ENCODE measurements around the gene RAB3GAP1. TPM values are rescaled to one million over a fixed set of nuclear protein-coding genes. Genes with fewer than 3 reads are reported as not detected.
"Not testable (repeated sequence)": the region's sequence is repeated elsewhere in the genome, so short reads cannot be mapped to it uniquely, and the experiment has no call there.

The RAB3GAP1 gene
- total RNA-seq, 1 experiment from 2014 or later = 38.9 TPM

GRCh38 chr2:135023886-135024485 lies 28.1 kb upstream of the RAB3GAP1 start:
- intact Hi-C loops (cut with micrococcal nuclease; ENCODE audit: unreplicated experiment) = no loop called here
- Histone ChIP-seq H3K36me3 (ENCODE audit: insufficient read depth, low read length, poor library complexity, severe bottlenecking) (no peaks in the 10 kb centered on the region), H3K4me3 (ENCODE audit: low read depth, low read length, poor library complexity, severe bottlenecking) (no peak overlapping the region), H3K27me3 (replicated peaks; ENCODE audit: insufficient read depth, low read depth, low read length, poor library complexity) (no peaks in the 10 kb centered on the region), H3K9me3 (ENCODE audit: low read depth, low read length, poor library complexity, severe bottlenecking) (no peaks in the 10 kb centered on the region), H3K27ac (ENCODE audit: low read depth, low read length, poor library complexity, severe bottlenecking) (no peak overlapping the region), H3K4me1 (ENCODE audit: insufficient read depth, low read length, poor library complexity, severe bottlenecking) (no peaks in the 10 kb centered on the region)
- ChIA-PET CTCF (no interaction called here), POLR2A (ENCODE audit: low non-redundant PET) (interaction anchor here (0.7 kb wide), 1 partner anchor 421 kb away, joined by 3 read pairs; no protein-coding TSS in a partner anchor)
- DNase-seq (ENCODE audit: low spot score) = no peak
- no peak for TF ChIP-seq EZH2 (IDR thresholded peaks at IDR 0.05; ENCODE audit: borderline replicate concordance, low read depth, low read length, poor library complexity, severe bottlenecking)
- TF ChIP-seq CTCF (conservative IDR thresholded peaks at IDR 0.05; ENCODE audit: low read depth, low read length) = no peak
- BruUV-seq (replicated peaks) = no TSS peak

GRCh38 chr2:135029481-135030134 lies 22.5 kb upstream of the RAB3GAP1 start:
- CTCF ChIA-PET = no interaction called here
- intact Hi-C loops (cut with micrococcal nuclease; ENCODE audit: unreplicated experiment) = no loop called here
- no peak overlapping the region for H3K4me3 ChIP-seq (ENCODE audit: low read depth, low read length, poor library complexity, severe bottlenecking)
- no peaks in the 10 kb centered on the region for H3K36me3 ChIP-seq (ENCODE audit: insufficient read depth, low read length, poor library complexity, severe bottlenecking)
- DNase-seq (ENCODE audit: low spot score) = no peak
- POLR2A ChIA-PET (ENCODE audit: low non-redundant PET) = no interaction called here
- no peaks in the 10 kb centered on the region for H3K27me3 ChIP-seq (replicated peaks; ENCODE audit: insufficient read depth, low read depth, low read length, poor library complexity)
- BruUV-seq (replicated peaks) = no TSS peak
- no peaks in the 10 kb centered on the region for H3K4me1 ChIP-seq (ENCODE audit: insufficient read depth, low read length, poor library complexity, severe bottlenecking)
- no peak overlapping the region for H3K27ac ChIP-seq (ENCODE audit: low read depth, low read length, poor library complexity, severe bottlenecking)
- no peaks in the 10 kb centered on the region for H3K9me3 ChIP-seq (ENCODE audit: low read depth, low read length, poor library complexity, severe bottlenecking)
- TF ChIP-seq CTCF (conservative IDR thresholded peaks at IDR 0.05; ENCODE audit: low read depth, low read length) (no peak), EZH2 (IDR thresholded peaks at IDR 0.05; ENCODE audit: borderline replicate concordance, low read depth, low read length, poor library complexity, severe bottlenecking) (no peak)

- intact Hi-C loops (cut with micrococcal nuclease; ENCODE audit: unreplicated experiment) = no loop called here
- Histone ChIP-seq H3K4me1 (ENCODE audit: insufficient read depth, low read length, poor library complexity, severe bottlenecking) (no peaks in the 10 kb centered on the region), H3K36me3 (ENCODE audit: insufficient read depth, low read length, poor library complexity, severe bottlenecking) (no peaks in the 10 kb centered on the region), H3K4me3 (ENCODE audit: low read depth, low read length, poor library complexity, severe bottlenecking) (no peak overlapping the region), H3K9me3 (ENCODE audit: low read depth, low read length, poor library complexity, severe bottlenecking) (no peaks in the 10 kb centered on the region), H3K27ac (ENCODE audit: low read depth, low read length, poor library complexity, severe bottlenecking) (no peak overlapping the region), H3K27me3 (replicated peaks; ENCODE audit: insufficient read depth, low read depth, low read length, poor library complexity) (no peaks in the 10 kb centered on the region)
- CTCF ChIA-PET = no interaction called here
- peak; percentile 47 for DNase-seq (ENCODE audit: low spot score)
- TF ChIP-seq CTCF (conservative IDR thresholded peaks at IDR 0.05; ENCODE audit: low read depth, low read length) = no peak
- TF ChIP-seq EZH2 (IDR thresholded peaks at IDR 0.05; ENCODE audit: borderline replicate concordance, low read depth, low read length, poor library complexity, severe bottlenecking) = no peak
- POLR2A ChIA-PET (ENCODE audit: low non-redundant PET) = no interaction called here
- BruUV-seq (replicated peaks) = no TSS peak
Observed at GRCh38 chr2:135030826-135031225, 21.3 kb upstream of the RAB3GAP1 start.

GRCh38 chr2:135033216-135033615 lies 18.9 kb upstream of the RAB3GAP1 start:
- intact Hi-C loops (cut with micrococcal nuclease; ENCODE audit: unreplicated experiment); H3K27ac ChIP-seq (ENCODE audit: low read depth, low read length, poor library complexity, severe bottlenecking); BruUV-seq (replicated peaks); CTCF ChIA-PET; H3K9me3 ChIP-seq (ENCODE audit: low read depth, low read length, poor library complexity, severe bottlenecking); H3K36me3 ChIP-seq (ENCODE audit: insufficient read depth, low read length, poor library complexity, severe bottlenecking); H3K4me1 ChIP-seq (ENCODE audit: insufficient read depth, low read length, poor library complexity, severe bottlenecking); POLR2A ChIA-PET (ENCODE audit: low non-redundant PET); DNase-seq (ENCODE audit: low spot score); H3K27me3 ChIP-seq (replicated peaks; ENCODE audit: insufficient read depth, low read depth, low read length, poor library complexity); H3K4me3 ChIP-seq (ENCODE audit: low read depth, low read length, poor library complexity, severe bottlenecking): not testable (repeated sequence)
